ENCODE measurements around the gene MYL6.

GRCh38 chr12:56128670-56129205, 29.4 kb upstream of the MYL6 start:
- TF ChIP-seq CTCF (conservative IDR thresholded peaks at IDR 0.05): no peak
- no peak for TF ChIP-seq ZFX (IDR thresholded peaks at IDR 0.05)
